HG02885 (cell line): Measurements from ENCODE around the gene CHRNB1.
"Not testable (repeated sequence)": the region's sequence is repeated elsewhere in the genome, so short reads cannot be mapped to it uniquely, and the experiment has no call there.

Experiments
- ATAC-seq: cut with Tn5 transposase; IDR thresholded peaks from one replicate; pipeline ENCODE4 v1.9.1; 2021; ENCODE audit warnings: mild to moderate bottlenecking; ENCODE audit not compliant: unreplicated experiment, poor library complexity

Gene CHRNB1

GRCh38 chr17:7481275-7481674 lies 36.4 kb downstream of the CHRNB1 start, which contains the start of gene SLC35G6:
Gene SLC35G6, plus strand, starts transcription at chr17:7481446. Its CDS starts 71 bp downstream, at chr17:7481517.
- not testable (repeated sequence) for ATAC-seq

GRCh38 chr17:7481842-7482741 lies 37.2 kb downstream of the CHRNB1 start:
- ATAC-seq = not testable (repeated sequence)

GRCh38 chr17:7482742-7483088 lies 37.9 kb downstream of the CHRNB1 start:
- not testable (repeated sequence) for ATAC-seq

GRCh38 chr17:7483255-7484066 lies 38.6 kb downstream of the CHRNB1 start:
- ATAC-seq = peak; percentile 36

GRCh38 chr17:7484067-7484918 lies 39.4 kb downstream of the CHRNB1 start, which contains the start of gene POLR2A:
Gene POLR2A, plus strand, starts transcription at chr17:7484366.
- peak; percentile 64 for ATAC-seq

- ATAC-seq = no peak
Measured at GRCh38 chr17:7484919-7485377, 40.1 kb downstream of the CHRNB1 start.

GRCh38 chr17:7486181-7486580 lies 41.3 kb downstream of the CHRNB1 start:
- ATAC-seq = no peak

GRCh38 chr17:7490144-7490543 lies 45.3 kb downstream of the CHRNB1 start:
- no peak for ATAC-seq

- no peak for ATAC-seq
Measured at GRCh38 chr17:7491583-7491982, 46.7 kb downstream of the CHRNB1 start.

GRCh38 chr17:7493941-7494340 lies 49.1 kb downstream of the CHRNB1 start:
- no peak for ATAC-seq

GRCh38 chr17:7495906-7496434 lies 51.1 kb downstream of the CHRNB1 start:
- ATAC-seq = no peak

- ATAC-seq = no peak
Measured at GRCh38 chr17:7496470-7497183, 51.8 kb downstream of the CHRNB1 start.

- no peak for ATAC-seq
Measured at GRCh38 chr17:7497228-7497627, 52.4 kb downstream of the CHRNB1 start.

GRCh38 chr17:7497636-7498035 lies 52.8 kb downstream of the CHRNB1 start:
- ATAC-seq = no peak

GRCh38 chr17:7499161-7499560 lies 54.3 kb downstream of the CHRNB1 start:
- ATAC-seq = no peak

GRCh38 chr17:7501729-7502128 lies 56.9 kb downstream of the CHRNB1 start:
- ATAC-seq = no peak

- ATAC-seq = no peak
Measured at GRCh38 chr17:7502171-7502847, 57.4 kb downstream of the CHRNB1 start.

- no peak for ATAC-seq
Measured at GRCh38 chr17:7502987-7503386, 58.1 kb downstream of the CHRNB1 start.

- no peak for ATAC-seq
Measured at GRCh38 chr17:7503521-7503920, 58.7 kb downstream of the CHRNB1 start.
